SK-N-SH treated with all-trans-retinoic acid at 6 μM for 48 hours (cell line): Measurements from ENCODE around the gene MS4A14.

Experiments
- ATAC-seq: fragments of 200-7000 bp; cut with Tn5 transposase; 3 replicates; pipeline ENCODE4 v1.9.1; 2020; ENCODE audit warnings: mild to moderate bottlenecking, moderate library complexity
- ARNTL ChIP-seq: fragments of 450-650 bp; formaldehyde crosslinking; IDR thresholded peaks from 2 replicates; pipeline ENCODE4 v1.5.0; 2020; ENCODE audit warnings: low read depth, mild to moderate bottlenecking, moderate library complexity, borderline replicate concordance
- BACH2 ChIP-seq: fragments of 250-450 bp; sonication (Bioruptor Pico); IDR thresholded peaks from 2 replicates; pipeline ENCODE4 v1.9.0; 2021; ENCODE audit warnings: mild to moderate bottlenecking, borderline replicate concordance
- CSDC2 ChIP-seq: fragments of 250-450 bp; sonication (Bioruptor Pico); IDR thresholded peaks from 2 replicates; pipeline ENCODE4 v1.5.0; 2020; ENCODE audit warnings: mild to moderate bottlenecking, moderate library complexity
- ESRRG ChIP-seq: fragments of 250-450 bp; sonication (Bioruptor Pico); IDR thresholded peaks from 2 replicates; pipeline ENCODE4 v1.6.1; 2021; ENCODE audit warnings: mild to moderate bottlenecking
- GLIS3 ChIP-seq: fragments of 250-450 bp; sonication (Bioruptor Pico); IDR thresholded peaks from 2 replicates; pipeline ENCODE4 v1.5.0; 2020; ENCODE audit warnings: mild to moderate bottlenecking, moderate library complexity
- ISL1 ChIP-seq: fragments of 250-450 bp; sonication (Bioruptor Pico); IDR thresholded peaks from 2 replicates; pipeline ENCODE4 v2.1.2; 2022; ENCODE audit warnings: mild to moderate bottlenecking, moderate library complexity
- OSR1 ChIP-seq: fragments of 250-450 bp; sonication (Bioruptor Pico); IDR thresholded peaks from 2 replicates; pipeline ENCODE4 v1.8.0; 2022; ENCODE audit warnings: moderate library complexity, mild to moderate bottlenecking, inconsistent platforms
- PPARA ChIP-seq: fragments of 250-450 bp; sonication (Bioruptor Pico); IDR thresholded peaks from 2 replicates; pipeline ENCODE4 v1.5.0; 2020; ENCODE audit warnings: mild to moderate bottlenecking, borderline replicate concordance
- SNAI2 ChIP-seq: fragments of 250-450 bp; sonication (Bioruptor Pico); IDR thresholded peaks from 2 replicates; pipeline ENCODE4 v1.5.0; 2020; ENCODE audit warnings: mild to moderate bottlenecking, moderate library complexity
- TCF4 ChIP-seq: fragments of 250-450 bp; sonication (Bioruptor Pico); IDR thresholded peaks from 2 replicates; pipeline ENCODE4 v1.8.0; 2021; ENCODE audit warnings: mild to moderate bottlenecking, moderate library complexity, borderline replicate concordance
- ZC3H10 ChIP-seq: fragments of 250-450 bp; sonication (Bioruptor Pico); IDR thresholded peaks from 2 replicates; pipeline ENCODE4 v1.5.1; 2021; ENCODE audit warnings: mild to moderate bottlenecking, moderate library complexity
- ZFP3 ChIP-seq: fragments of 250-450 bp; sonication (Bioruptor Pico); IDR thresholded peaks from 2 replicates; pipeline ENCODE4 v1.5.0; 2020; ENCODE audit warnings: mild to moderate bottlenecking, moderate library complexity
- ZFP30 ChIP-seq: fragments of 450-650 bp; formaldehyde crosslinking; IDR thresholded peaks from 2 replicates; pipeline ENCODE4 v1.5.0; 2022; ENCODE audit warnings: mild to moderate bottlenecking, moderate library complexity
- ZNF565 ChIP-seq: fragments of 450-650 bp; formaldehyde crosslinking; conservative IDR thresholded peaks from 2 replicates; pipeline ENCODE4 v1.5.0; 2020; ENCODE audit warnings: low read depth, mild to moderate bottlenecking, moderate library complexity
- ZNF70 ChIP-seq: fragments of 450-650 bp; formaldehyde crosslinking; IDR thresholded peaks from 2 replicates; pipeline ENCODE4 v1.5.0; 2020; ENCODE audit warnings: mild to moderate bottlenecking, moderate library complexity
- ZNF8 ChIP-seq: fragments of 450-650 bp; formaldehyde crosslinking; IDR thresholded peaks from 2 replicates; pipeline ENCODE4 v1.5.0; 2020; ENCODE audit warnings: mild to moderate bottlenecking, moderate library complexity
- TF ChIP-seq, protein P1 (sequence below): fragments of 250-450 bp; sonication (Bioruptor Pico); IDR thresholded peaks from 2 replicates; pipeline ENCODE4 v1.5.0; 2020; ENCODE audit warnings: mild to moderate bottlenecking, moderate library complexity
- TF ChIP-seq, protein P2 (sequence below): fragments of 250-450 bp; sonication (Bioruptor Pico); IDR thresholded peaks from 2 replicates; pipeline ENCODE4 v1.5.1; 2021; ENCODE audit warnings: mild to moderate bottlenecking, moderate library complexity
- TF ChIP-seq, protein P3 (sequence below): fragments of 250-450 bp; sonication (Bioruptor Pico); IDR thresholded peaks from 2 replicates; pipeline ENCODE4 v1.8.0; 2020; ENCODE audit warnings: mild to moderate bottlenecking, moderate library complexity, borderline replicate concordance
- TF ChIP-seq, protein P4 (sequence below): fragments of 250-450 bp; sonication (Bioruptor Pico); IDR thresholded peaks from 2 replicates; pipeline ENCODE4 v1.8.0; 2021; ENCODE audit warnings: low read depth, mild to moderate bottlenecking, moderate library complexity, borderline replicate concordance

MS4A14 gene

DNA sequence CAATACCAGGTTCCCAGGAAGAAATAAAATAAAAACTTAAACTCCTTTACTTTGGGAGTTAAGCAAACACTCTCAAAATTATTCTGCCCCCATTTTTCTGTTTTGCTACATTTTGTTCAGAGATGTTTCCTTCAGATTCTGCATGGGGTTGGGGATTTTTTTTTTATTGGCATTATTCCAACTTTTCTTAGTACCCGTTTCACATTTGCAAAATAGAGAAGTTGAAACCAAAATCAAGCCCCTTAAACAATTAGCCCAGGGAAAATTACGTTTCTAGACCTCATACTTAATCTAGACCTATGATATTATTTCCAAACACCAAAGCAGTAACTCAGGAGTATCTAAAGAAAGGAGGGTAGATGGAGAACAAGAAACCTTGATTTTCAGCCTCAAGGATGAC lies 38.5 kb upstream of the MS4A14 start (continued):
- no peak for TF ChIP-seq ISL1 (CRISPR knock-in tag)
- TF ChIP-seq, protein P1, sequence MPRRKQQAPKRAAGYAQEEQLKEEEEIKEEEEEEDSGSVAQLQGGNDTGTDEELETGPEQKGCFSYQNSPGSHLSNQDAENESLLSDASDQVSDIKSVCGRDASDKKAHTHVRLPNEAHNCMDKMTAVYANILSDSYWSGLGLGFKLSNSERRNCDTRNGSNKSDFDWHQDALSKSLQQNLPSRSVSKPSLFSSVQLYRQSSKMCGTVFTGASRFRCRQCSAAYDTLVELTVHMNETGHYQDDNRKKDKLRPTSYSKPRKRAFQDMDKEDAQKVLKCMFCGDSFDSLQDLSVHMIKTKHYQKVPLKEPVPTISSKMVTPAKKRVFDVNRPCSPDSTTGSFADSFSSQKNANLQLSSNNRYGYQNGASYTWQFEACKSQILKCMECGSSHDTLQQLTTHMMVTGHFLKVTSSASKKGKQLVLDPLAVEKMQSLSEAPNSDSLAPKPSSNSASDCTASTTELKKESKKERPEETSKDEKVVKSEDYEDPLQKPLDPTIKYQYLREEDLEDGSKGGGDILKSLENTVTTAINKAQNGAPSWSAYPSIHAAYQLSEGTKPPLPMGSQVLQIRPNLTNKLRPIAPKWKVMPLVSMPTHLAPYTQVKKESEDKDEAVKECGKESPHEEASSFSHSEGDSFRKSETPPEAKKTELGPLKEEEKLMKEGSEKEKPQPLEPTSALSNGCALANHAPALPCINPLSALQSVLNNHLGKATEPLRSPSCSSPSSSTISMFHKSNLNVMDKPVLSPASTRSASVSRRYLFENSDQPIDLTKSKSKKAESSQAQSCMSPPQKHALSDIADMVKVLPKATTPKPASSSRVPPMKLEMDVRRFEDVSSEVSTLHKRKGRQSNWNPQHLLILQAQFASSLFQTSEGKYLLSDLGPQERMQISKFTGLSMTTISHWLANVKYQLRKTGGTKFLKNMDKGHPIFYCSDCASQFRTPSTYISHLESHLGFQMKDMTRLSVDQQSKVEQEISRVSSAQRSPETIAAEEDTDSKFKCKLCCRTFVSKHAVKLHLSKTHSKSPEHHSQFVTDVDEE (CRISPR knock-in tag), result no peak
- no peak for TF ChIP-seq GLIS3 (CRISPR knock-in tag)
- no peak for TF ChIP-seq ARNTL

DNA sequence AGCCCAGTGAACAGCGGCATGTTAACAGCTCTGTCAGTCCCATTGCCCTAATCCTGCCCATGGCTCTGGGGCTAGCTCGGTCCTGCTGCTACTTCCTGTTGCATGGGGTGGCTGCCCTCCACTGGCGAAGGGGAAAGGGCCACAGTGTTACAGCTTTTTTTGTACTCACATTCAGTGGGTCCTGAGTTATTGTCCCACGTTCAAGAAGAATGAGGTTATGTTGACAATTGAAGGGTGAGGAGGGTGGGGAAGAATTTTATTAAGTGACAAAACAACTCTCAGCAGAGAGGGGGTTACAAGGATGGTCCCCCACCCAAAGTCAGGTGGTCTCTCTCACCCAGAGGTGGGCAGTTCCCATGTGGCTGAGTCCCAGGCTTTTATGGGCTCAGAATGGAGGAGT lies 35.6 kb upstream of the MS4A14 start:
- no peak for ATAC-seq
- TF ChIP-seq ZNF565 (CRISPR knock-in tag) (no peak), BACH2 (no peak), GLIS3 (CRISPR knock-in tag) (no peak), ZNF70 (CRISPR knock-in tag) (no peak), ZFP3 (CRISPR knock-in tag) (no peak), TCF4 (CRISPR knock-in tag) (no peak)
- TF ChIP-seq, protein P2, sequence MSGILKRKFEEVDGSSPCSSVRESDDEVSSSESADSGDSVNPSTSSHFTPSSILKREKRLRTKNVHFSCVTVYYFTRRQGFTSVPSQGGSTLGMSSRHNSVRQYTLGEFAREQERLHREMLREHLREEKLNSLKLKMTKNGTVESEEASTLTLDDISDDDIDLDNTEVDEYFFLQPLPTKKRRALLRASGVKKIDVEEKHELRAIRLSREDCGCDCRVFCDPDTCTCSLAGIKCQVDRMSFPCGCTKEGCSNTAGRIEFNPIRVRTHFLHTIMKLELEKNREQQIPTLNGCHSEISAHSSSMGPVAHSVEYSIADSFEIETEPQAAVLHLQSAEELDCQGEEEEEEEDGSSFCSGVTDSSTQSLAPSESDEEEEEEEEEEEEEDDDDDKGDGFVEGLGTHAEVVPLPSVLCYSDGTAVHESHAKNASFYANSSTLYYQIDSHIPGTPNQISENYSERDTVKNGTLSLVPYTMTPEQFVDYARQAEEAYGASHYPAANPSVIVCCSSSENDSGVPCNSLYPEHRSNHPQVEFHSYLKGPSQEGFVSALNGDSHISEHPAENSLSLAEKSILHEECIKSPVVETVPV (CRISPR knock-in tag), result no peak
- TF ChIP-seq, protein P3, sequence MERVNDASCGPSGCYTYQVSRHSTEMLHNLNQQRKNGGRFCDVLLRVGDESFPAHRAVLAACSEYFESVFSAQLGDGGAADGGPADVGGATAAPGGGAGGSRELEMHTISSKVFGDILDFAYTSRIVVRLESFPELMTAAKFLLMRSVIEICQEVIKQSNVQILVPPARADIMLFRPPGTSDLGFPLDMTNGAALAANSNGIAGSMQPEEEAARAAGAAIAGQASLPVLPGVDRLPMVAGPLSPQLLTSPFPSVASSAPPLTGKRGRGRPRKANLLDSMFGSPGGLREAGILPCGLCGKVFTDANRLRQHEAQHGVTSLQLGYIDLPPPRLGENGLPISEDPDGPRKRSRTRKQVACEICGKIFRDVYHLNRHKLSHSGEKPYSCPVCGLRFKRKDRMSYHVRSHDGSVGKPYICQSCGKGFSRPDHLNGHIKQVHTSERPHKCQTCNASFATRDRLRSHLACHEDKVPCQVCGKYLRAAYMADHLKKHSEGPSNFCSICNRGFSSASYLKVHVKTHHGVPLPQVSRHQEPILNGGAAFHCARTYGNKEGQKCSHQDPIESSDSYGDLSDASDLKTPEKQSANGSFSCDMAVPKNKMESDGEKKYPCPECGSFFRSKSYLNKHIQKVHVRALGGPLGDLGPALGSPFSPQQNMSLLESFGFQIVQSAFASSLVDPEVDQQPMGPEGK, result no peak

DNA sequence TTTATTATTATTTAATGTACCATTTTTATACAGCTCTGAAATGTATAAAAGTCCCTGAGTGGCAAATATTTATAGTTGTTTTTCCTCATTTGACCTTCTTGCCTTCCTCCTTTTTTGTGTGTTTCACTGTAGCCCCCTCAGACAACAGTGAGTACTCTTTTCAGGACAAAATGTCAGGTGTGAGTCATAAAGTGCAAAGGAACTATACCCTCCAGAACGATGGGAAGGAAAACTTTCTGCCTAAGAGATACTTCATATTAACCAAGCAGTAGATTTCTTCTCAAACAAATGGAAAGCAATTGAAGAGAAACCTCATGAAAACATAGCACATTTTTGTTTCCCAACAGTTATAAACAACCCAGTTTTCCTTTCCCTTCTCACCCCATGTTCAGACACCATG lies 34.0 kb upstream of the MS4A14 start:
- ATAC-seq, result no peak
- no peak for TF ChIP-seq CSDC2
- TF ChIP-seq ZNF565 (CRISPR knock-in tag), result no peak
- TF ChIP-seq ZNF8 (CRISPR knock-in tag), result no peak
- TF ChIP-seq ESRRG (CRISPR knock-in tag), result no peak
- TF ChIP-seq PPARA, result no peak
- TF ChIP-seq, protein P4, sequence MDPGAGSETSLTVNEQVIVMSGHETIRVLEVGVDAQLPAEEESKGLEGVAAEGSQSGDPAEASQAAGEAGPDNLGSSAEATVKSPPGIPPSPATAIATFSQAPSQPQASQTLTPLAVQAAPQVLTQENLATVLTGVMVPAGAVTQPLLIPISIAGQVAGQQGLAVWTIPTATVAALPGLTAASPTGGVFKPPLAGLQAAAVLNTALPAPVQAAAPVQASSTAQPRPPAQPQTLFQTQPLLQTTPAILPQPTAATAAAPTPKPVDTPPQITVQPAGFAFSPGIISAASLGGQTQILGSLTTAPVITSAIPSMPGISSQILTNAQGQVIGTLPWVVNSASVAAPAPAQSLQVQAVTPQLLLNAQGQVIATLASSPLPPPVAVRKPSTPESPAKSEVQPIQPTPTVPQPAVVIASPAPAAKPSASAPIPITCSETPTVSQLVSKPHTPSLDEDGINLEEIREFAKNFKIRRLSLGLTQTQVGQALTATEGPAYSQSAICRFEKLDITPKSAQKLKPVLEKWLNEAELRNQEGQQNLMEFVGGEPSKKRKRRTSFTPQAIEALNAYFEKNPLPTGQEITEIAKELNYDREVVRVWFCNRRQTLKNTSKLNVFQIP (CRISPR knock-in tag), result no peak
- TF ChIP-seq ZFP3 (CRISPR knock-in tag), result no peak
- no peak for TF ChIP-seq OSR1
- no peak for TF ChIP-seq ZC3H10 (CRISPR knock-in tag)
- no peak for TF ChIP-seq ZFP30 (CRISPR knock-in tag)
- no peak for TF ChIP-seq GLIS3 (CRISPR knock-in tag)
- TF ChIP-seq BACH2, result no peak
- no peak for TF ChIP-seq SNAI2 (CRISPR knock-in tag)
- TF ChIP-seq, protein P3, result no peak
- TF ChIP-seq, all 23 proteins: peak for 0
